ENCODE data around the gene PRR3. TPM values are rescaled to one million over a fixed set of nuclear protein-coding genes. Genes with fewer than 3 reads are reported as not detected.
A peak's percentile ranks its signal among the peaks of the same experiment; 100 is the strongest.

Gene PRR3
- total and polyA plus RNA-seq, 9 of the 15 experiments (the other 6 are each of a cell fraction or from before 2014, with no cell fraction given) = 23.5 to 59.6 (median 28.8) TPM

- H3K9me3 ChIP-seq (replicated peaks; ENCODE audit: control insufficient read depth, insufficient read depth, low read depth, low read length) = no peaks in the 10 kb centered on the region
- H3K4me1 ChIP-seq (replicated peaks in 1 of 2; ENCODE audit: control insufficient read depth in 2 of 2, insufficient read depth in 2 of 2, low read length in 2 of 2) = peaks cover 4 to 11% of the 10 kb centered on the region in 2 experiments; a peak in 4 of 5 replicates
- no peak overlapping the region for H3K4me3 ChIP-seq
- H3K9me1 ChIP-seq (ENCODE audit: control insufficient read depth, insufficient read depth, low read length) = no peaks in the 10 kb centered on the region
- no peak for ATAC-seq
- peak in 2 of 4 experiments; percentile 29 to 30 for DNase-seq (ENCODE audit: extremely low read depth in 1 of 4, low spot score in 3 of 4)
- H3K27me3 ChIP-seq (ENCODE audit: control insufficient read depth in 2 of 2, insufficient read depth in 2 of 2, low read length in 2 of 2) = no peaks in the 10 kb centered on the region
- H3K4me2 ChIP-seq (ENCODE audit: insufficient read depth, low read length) = no peak overlapping the region
- BruUV-seq (replicated peaks) = TSS peak; percentile 15
- no peaks in the 10 kb centered on the region; the same call in 2 of the 3 replicates for H3K79me2 ChIP-seq (ENCODE audit: control insufficient read depth, insufficient read depth, low read length)
- no peak for TF ChIP-seq HDAC1 (IDR thresholded peaks at IDR 0.05)
- TF ChIP-seq NFIC (IDR thresholded peaks at IDR 0.05) = peak; percentile 83
- TF ChIP-seq SIRT6 (IDR thresholded peaks at IDR 0.05; ENCODE audit: low read depth, low read length) = peak; percentile 11
- 0 out of 2 replicates have a peak, but pooled peaks have one; percentile 57 for TF ChIP-seq ZBED1 (IDR thresholded peaks at IDR 0.05)
- TF ChIP-seq POLR2G (IDR thresholded peaks at IDR 0.05; ENCODE audit: low read depth, low read length) = peak; percentile 61; the same call in 1 of the 2 replicates
- TF ChIP-seq TEAD4 (IDR thresholded peaks at IDR 0.05; ENCODE audit: low read length) = 0 out of 2 replicates have a peak, but pooled peaks have one; percentile 12
- TF ChIP-seq TEAD4 (CRISPR knock-in tag; IDR thresholded peaks at IDR 0.05; ENCODE audit: borderline replicate concordance) = no peak
- no peak for TF ChIP-seq NR2C1 (IDR thresholded peaks at IDR 0.05)
- TF ChIP-seq NR2C1 (tag; IDR thresholded peaks at IDR 0.05) = no peak
- TF ChIP-seq POLR2A (conservative IDR thresholded peaks at IDR 0.05) = peak; percentile 63
- TF ChIP-seq SMAD3 (CRISPR knock-in tag; conservative IDR thresholded peaks at IDR 0.05) = 0 out of 2 replicates have a peak, but pooled peaks have one; percentile 16
- no peak for TF ChIP-seq PATZ1 (CRISPR knock-in tag; IDR thresholded peaks at IDR 0.05; ENCODE audit: borderline replicate concordance)
- TF ChIP-seq POLR2AphosphoS2 (IDR thresholded peaks at IDR 0.05; ENCODE audit: low read length) = peak; percentile 93
- TF ChIP-seq NFIX (CRISPR knock-in tag; IDR thresholded peaks at IDR 0.05; ENCODE audit: low read depth) = 0 out of 2 replicates have a peak, but pooled peaks have one; percentile 8
- TF ChIP-seq ZNF324 (CRISPR knock-in tag; IDR thresholded peaks at IDR 0.05) = no peak
- TF ChIP-seq RBFOX2 (IDR thresholded peaks at IDR 0.05; ENCODE audit: low read depth, low read length) = peak; percentile 24; the same call in 1 of the 2 replicates
- peaks cover 69% of the 10 kb centered on the region for H3K36me3 ChIP-seq (ENCODE audit: control insufficient read depth, insufficient read depth, low read length)
- no peak for FAIRE-seq
- CTCF ChIA-PET (ENCODE audit: low intra/inter-chr PET ratio) = no interaction called here
- WGBS (ENCODE audit: insufficient coverage, low coverage, missing lambda C conversion rate) = 89% methylated on average over 10 of the region's 10 CpGs
- no peak overlapping the region for H3K27ac ChIP-seq (ENCODE audit: extremely low read depth, low read depth, low read length)
- no peak overlapping the region for H2AFZ ChIP-seq (ENCODE audit: low read depth, low read length)
- no peak overlapping the region; a peak in 1 of 4 replicates for H3K9ac ChIP-seq (ENCODE audit: insufficient read depth in 1 of 2, low read depth in 2 of 2, low read length in 2 of 2)
- intact Hi-C loops (cut with micrococcal nuclease) = no loop called here
- in situ Hi-C loops (cut with MboI) = no loop called here
- POLR2A ChIA-PET = interaction anchor here (0.6 to 13.5 kb wide), 7 partner anchors 10 to 285 kb away, joined by 3 to 310 read pairs (median 28); no protein-coding TSS in a partner anchor
- peaks cover 7% of the 10 kb centered on the region; the same call in 1 of the 2 replicates for H4K20me1 ChIP-seq (replicated peaks; ENCODE audit: control insufficient read depth, insufficient read depth, low read length)
These were observed 43.4 kb downstream of the PRR3 start for GRCh38 chr6:30600451-30600961.
